ENCODE data around the gene ZNF652. TPM values are rescaled to one million over a fixed set of nuclear protein-coding genes. Genes with fewer than 3 reads are reported as not detected.
A peak's percentile ranks its signal among the peaks of the same experiment; 100 is the strongest.
"Not testable (repeated sequence)": the region's sequence is repeated elsewhere in the genome, so short reads cannot be mapped to it uniquely, and the experiment has no call there.

Gene ZNF652
- total RNA-seq, 2 experiments from 2014 or later: 37.7 to 42.6 TPM

DNA sequence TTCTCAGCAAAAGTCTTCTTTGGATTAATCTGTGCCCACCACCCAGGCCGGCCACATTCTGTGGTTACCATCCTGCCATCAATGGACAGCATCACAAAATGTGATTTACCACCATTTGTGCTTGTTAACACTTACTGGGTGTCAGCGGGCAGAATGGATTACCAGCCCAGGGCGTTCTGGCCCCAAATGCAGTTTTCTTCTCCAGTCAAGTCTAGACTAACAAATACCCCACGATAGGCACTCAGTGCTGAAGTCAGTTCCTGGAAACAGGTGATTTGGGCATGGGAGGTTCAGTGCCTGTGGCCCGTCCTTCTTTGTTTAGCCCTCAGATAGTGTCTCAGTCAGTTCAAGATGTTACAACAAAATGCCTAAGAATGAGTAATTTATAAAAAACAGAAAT, 92.7 kb downstream of the ZNF652 start:
- no peak for DNase-seq
- ChIA-PET POLR2A (no interaction called here), CTCF (no interaction called here)
- no peak overlapping the region for H3K27ac Mint-ChIP-seq
- no peak overlapping the region for H3K4me3 Mint-ChIP-seq
- no peaks in the 10 kb centered on the region for H3K4me1 Mint-ChIP-seq
- no peaks in the 10 kb centered on the region for H3K27me3 Mint-ChIP-seq
- no peaks in the 10 kb centered on the region for H3K9me3 Mint-ChIP-seq
- no peaks in the 10 kb centered on the region for H3K36me3 Mint-ChIP-seq (ENCODE audit: low read depth)

DNA sequence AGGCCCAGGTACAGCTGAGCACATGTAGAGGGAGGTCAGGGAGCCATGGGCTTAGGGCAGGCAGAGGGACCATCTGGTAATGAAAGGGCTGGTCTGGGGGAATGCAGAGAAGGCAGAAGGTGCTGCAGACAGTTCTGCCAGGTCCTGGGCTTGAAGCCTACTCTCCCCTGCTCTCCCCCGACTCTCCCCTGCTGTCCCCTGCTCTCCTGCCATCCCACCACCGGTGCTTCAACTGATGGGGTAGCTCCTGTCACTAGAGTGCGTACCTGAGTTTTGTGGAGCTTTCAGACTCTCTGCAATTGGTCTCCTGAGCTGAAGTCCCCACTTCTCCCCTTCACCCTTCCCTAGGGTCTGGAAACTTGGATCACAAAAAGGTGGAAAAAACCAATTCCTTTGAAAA, 94.1 kb downstream of the ZNF652 start:
- Mint-ChIP-seq H3K9me3 (no peaks in the 10 kb centered on the region), H3K4me3 (no peak overlapping the region), H3K27ac (no peak overlapping the region), H3K36me3 (ENCODE audit: low read depth) (no peaks in the 10 kb centered on the region), H3K27me3 (no peaks in the 10 kb centered on the region), H3K4me1 (no peaks in the 10 kb centered on the region)
- CTCF ChIA-PET: interaction anchor here (0.5 kb wide), 1 partner anchor 39 kb away, joined by 3 read pairs; no protein-coding TSS in a partner anchor
- POLR2A ChIA-PET: no interaction called here
- DNase-seq: no peak

DNA sequence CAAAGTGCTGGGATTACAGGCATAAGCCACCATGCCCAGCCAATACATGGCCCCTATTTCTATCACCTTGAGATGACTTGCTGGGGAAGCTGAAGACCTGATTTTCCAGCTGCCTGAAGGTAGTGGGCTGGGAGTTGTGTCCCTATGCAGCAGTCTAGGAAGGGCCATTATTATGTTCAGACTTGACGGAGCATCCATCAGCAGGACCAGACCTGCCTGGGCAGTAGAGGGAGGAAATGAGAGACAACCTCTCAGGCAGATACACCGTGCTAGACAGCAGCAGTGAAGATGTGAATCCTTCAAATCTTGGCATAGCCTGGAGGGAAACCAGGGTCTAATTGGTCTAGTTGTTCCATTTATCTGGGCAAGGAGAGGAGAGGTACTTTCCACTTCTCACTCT, 95.8 kb downstream of the ZNF652 start:
- no peak for DNase-seq
- H3K27ac Mint-ChIP-seq: no peak overlapping the region
- peaks cover under 1% of the 10 kb centered on the region for H3K4me1 Mint-ChIP-seq
- no peaks in the 10 kb centered on the region for H3K36me3 Mint-ChIP-seq (ENCODE audit: low read depth)
- H3K4me3 Mint-ChIP-seq: no peak overlapping the region
- ChIA-PET CTCF (no interaction called here), POLR2A (no interaction called here)
- H3K9me3 Mint-ChIP-seq: no peaks in the 10 kb centered on the region
- H3K27me3 Mint-ChIP-seq: no peaks in the 10 kb centered on the region

DNA sequence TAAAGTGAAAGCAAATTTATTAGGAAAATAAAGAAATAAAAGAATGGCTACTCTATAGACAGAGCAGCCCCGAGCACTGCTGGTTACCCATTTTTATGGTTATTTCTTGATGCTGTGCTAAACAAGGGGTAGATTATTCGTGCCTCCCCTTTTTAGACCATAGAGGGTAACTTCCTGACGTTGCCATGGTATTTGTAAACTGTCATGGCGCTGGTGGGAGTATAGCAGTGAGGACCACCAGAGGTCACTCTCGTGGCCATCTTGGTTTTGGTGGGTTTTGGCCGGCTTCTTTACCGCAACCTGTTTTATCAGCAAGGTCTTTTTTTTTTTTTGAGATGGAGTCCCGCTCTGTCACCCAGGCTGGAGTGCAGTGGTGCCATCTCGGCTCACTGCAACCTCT, 100.5 kb downstream of the ZNF652 start:
- POLR2A ChIA-PET; H3K27me3 Mint-ChIP-seq; H3K4me3 Mint-ChIP-seq; H3K36me3 Mint-ChIP-seq (ENCODE audit: low read depth); DNase-seq; H3K27ac Mint-ChIP-seq; H3K9me3 Mint-ChIP-seq: not testable (repeated sequence)
- CTCF ChIA-PET: interaction anchor here (1.0 kb wide), 1 partner anchor 107 kb away, joined by 4 read pairs; no protein-coding TSS in a partner anchor
- H3K4me1 Mint-ChIP-seq: peaks cover 13% of the 10 kb centered on the region

- CTCF ChIA-PET: interaction anchor here (1.0 to 2.3 kb wide), 3 partner anchors 69 to 108 kb away, joined by 3 to 10 read pairs (median 4); no protein-coding TSS in a partner anchor
Observed at GRCh38 chr17:49260817-49261291, 101.2 kb downstream of the ZNF652 start.

DNA sequence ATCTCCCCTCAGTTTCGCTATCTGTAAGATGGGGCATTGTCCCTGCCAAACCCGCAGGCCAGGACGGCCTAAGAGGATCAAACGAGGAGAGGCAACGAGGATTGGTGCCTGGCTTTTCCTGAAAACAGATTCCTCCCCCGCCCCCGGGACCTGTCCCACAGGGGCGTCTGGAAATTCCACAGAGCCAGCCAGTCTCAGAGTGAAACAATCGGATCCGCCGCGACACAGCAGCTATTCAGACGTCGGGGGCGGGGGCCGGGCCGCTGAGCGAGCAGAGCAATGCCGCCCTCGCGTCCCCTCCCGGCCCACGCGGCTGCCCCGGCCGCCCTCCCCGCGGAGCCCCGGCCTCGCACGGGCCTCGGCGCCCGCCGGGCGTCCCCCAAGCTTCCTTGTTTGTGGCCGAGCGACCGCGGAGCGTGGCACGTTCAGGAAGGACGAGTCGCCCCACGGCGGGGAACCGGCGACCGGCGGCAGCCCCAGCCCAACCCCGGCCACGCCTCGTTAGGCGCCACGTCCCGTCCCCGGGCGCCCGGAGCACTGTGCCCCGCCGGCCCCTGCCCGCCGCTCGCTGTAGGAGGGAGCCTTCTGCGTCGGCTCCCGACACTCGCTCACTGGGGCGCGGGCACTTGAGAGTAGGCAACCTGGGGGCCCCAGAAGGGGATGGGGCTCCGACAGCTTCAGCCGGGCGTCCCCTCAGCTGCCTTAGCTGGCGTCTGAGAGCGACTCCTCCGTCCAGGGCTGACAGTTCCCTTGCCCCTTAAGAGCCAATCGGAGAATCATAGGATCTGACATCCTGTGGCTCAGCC, 101.8 kb downstream of the ZNF652 start:
- peak; percentile 49 for DNase-seq
- CTCF ChIA-PET: interaction anchor here (1.0 to 2.3 kb wide), 3 partner anchors 68 to 108 kb away, joined by 3 to 10 read pairs (median 4); no protein-coding TSS in a partner anchor
- Mint-ChIP-seq H3K36me3 (ENCODE audit: low read depth) (no peaks in the 10 kb centered on the region), H3K4me3 (peak overlapping the region; percentile 74), H3K9me3 (no peaks in the 10 kb centered on the region), H3K4me1 (peaks cover 13% of the 10 kb centered on the region), H3K27ac (no peak overlapping the region), H3K27me3 (peaks cover 3% of the 10 kb centered on the region)
- POLR2A ChIA-PET: interaction anchor here (1.0 to 1.6 kb wide), 6 partner anchors 14 to 82 kb away, joined by 3 to 5 read pairs (median 4); no protein-coding TSS in a partner anchor

More at GRCh38 chr17:49260817-49261291, 101.2 kb downstream of the ZNF652 start:
- no peak overlapping the region for H3K27ac Mint-ChIP-seq
- peak overlapping the region; percentile 73 for H3K4me3 Mint-ChIP-seq
- H3K9me3 Mint-ChIP-seq: no peaks in the 10 kb centered on the region
- DNase-seq: no peak
- peaks cover 13% of the 10 kb centered on the region for H3K4me1 Mint-ChIP-seq
- peaks cover 3% of the 10 kb centered on the region for H3K27me3 Mint-ChIP-seq
- no peaks in the 10 kb centered on the region for H3K36me3 Mint-ChIP-seq (ENCODE audit: low read depth)
- POLR2A ChIA-PET: interaction anchor here (1.2 to 1.6 kb wide), 5 partner anchors 18 to 81 kb away, joined by 3 to 5 read pairs (median 4); no protein-coding TSS in a partner anchor

DNA sequence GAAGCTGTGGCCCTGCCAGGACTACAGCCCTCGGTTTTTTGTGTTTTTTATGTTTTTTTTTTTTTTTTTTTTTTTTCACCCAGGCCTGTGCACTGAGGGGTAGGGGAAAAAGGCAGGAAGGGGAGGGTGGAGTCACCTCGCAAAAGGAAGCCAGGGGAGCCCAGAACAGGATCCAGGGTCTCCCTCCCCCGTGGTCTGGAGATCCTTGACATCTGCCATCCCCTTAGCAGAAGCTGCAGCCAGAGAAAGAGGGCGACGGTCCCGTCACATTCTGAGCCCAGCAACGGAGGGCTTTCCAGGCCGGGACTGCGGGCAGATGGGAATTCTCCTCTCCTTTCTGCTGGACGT, 102.4 kb downstream of the ZNF652 start:
- H3K27ac Mint-ChIP-seq: no peak overlapping the region
- CTCF ChIA-PET: interaction anchor here (0.7 to 2.3 kb wide), 3 partner anchors 80 to 261 kb away, joined by 3 to 10 read pairs (median 3); no protein-coding TSS in a partner anchor

GRCh38 chr17:49258394-49258793, 103.7 kb downstream of the ZNF652 start:
- ChIA-PET CTCF (interaction anchor here (0.6 kb wide), 1 partner anchor 9 kb away, joined by 3 read pairs; no protein-coding TSS in a partner anchor), POLR2A (no interaction called here)
- no peak overlapping the region for H3K4me3 Mint-ChIP-seq
- H3K36me3 Mint-ChIP-seq (ENCODE audit: low read depth): no peaks in the 10 kb centered on the region
- no peak overlapping the region for H3K27ac Mint-ChIP-seq
- peaks cover 3% of the 10 kb centered on the region for H3K27me3 Mint-ChIP-seq
- H3K4me1 Mint-ChIP-seq: peaks cover 13% of the 10 kb centered on the region
- no peaks in the 10 kb centered on the region for H3K9me3 Mint-ChIP-seq
- DNase-seq: no peak

More for the DNA sequence above, 102.4 kb downstream of the ZNF652 start:
- Mint-ChIP-seq H3K4me1 (peaks cover 13% of the 10 kb centered on the region), H3K27me3 (peaks cover 3% of the 10 kb centered on the region), H3K4me3 (peak overlapping the region; percentile 74), H3K36me3 (ENCODE audit: low read depth) (no peaks in the 10 kb centered on the region), H3K9me3 (no peaks in the 10 kb centered on the region)
- no peak for DNase-seq
- POLR2A ChIA-PET: interaction anchor here (1.0 to 1.6 kb wide), 6 partner anchors 14 to 82 kb away, joined by 3 to 5 read pairs (median 4); no protein-coding TSS in a partner anchor

DNA sequence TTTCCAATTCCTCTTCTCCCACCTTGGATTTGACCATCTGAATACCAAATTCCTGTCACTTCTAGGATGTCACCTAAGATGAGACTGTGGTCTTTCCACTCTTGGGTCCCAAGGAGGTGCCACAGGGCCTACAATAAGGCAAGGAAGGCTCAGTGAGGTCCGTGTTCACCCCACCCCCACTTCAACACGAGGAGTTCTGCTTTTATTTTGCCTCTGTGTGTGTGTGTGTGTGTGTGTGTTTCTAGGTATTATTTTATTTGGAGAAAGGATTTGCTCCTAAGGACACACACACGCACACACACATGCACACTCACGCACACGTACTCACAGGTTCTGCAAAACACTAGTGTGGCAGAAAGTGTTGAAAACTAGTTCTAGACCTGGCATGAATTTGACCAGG, 106.9 kb downstream of the ZNF652 start:
- ChIA-PET POLR2A (no interaction called here), CTCF (no interaction called here)
- peaks cover 4% of the 10 kb centered on the region for H3K4me1 Mint-ChIP-seq
- no peak for DNase-seq
- no peak overlapping the region for H3K27ac Mint-ChIP-seq
- no peaks in the 10 kb centered on the region for H3K9me3 Mint-ChIP-seq
- no peak overlapping the region for H3K4me3 Mint-ChIP-seq
- H3K27me3 Mint-ChIP-seq: peaks cover 13% of the 10 kb centered on the region
- no peaks in the 10 kb centered on the region for H3K36me3 Mint-ChIP-seq (ENCODE audit: low read depth)

DNA sequence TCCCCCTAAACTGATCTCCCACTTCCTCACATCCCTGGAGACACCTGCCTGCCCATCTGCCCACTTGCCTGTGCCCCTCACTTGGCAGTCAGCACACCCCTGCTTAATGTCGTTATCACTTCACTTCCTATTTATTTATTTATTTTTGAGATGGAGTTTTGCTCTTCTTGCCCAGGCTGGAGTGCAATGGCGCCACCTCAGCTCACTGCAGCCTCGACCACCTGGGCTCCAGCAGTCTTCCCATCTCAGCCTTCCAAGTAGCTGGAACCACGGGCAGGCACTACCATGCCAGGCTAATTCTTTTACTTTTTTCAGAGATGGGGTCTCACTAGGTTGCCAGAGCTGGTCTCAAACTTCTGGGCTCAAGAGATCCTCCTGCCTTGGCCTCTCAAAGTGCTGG, 108.0 kb downstream of the ZNF652 start:
- Mint-ChIP-seq H3K27me3 (peaks cover 15% of the 10 kb centered on the region), H3K36me3 (ENCODE audit: low read depth) (no peaks in the 10 kb centered on the region), H3K9me3 (no peaks in the 10 kb centered on the region), H3K27ac (no peak overlapping the region), H3K4me1 (no peaks in the 10 kb centered on the region), H3K4me3 (no peak overlapping the region)
- no peak for DNase-seq
- CTCF ChIA-PET: no interaction called here
- POLR2A ChIA-PET: no interaction called here

- Mint-ChIP-seq H3K9me3 (no peaks in the 10 kb centered on the region), H3K4me1 (no peaks in the 10 kb centered on the region), H3K27me3 (peaks cover 15% of the 10 kb centered on the region), H3K27ac (no peak overlapping the region), H3K4me3 (no peak overlapping the region), H3K36me3 (ENCODE audit: low read depth) (no peaks in the 10 kb centered on the region)
- DNase-seq: no peak
- ChIA-PET POLR2A (no interaction called here), CTCF (interaction anchor here (2.0 kb wide), 1 partner anchor 72 kb away, joined by 4 read pairs; no protein-coding TSS in a partner anchor)
Observed at GRCh38 chr17:49252148-49252695, 109.8 kb downstream of the ZNF652 start.

DNA sequence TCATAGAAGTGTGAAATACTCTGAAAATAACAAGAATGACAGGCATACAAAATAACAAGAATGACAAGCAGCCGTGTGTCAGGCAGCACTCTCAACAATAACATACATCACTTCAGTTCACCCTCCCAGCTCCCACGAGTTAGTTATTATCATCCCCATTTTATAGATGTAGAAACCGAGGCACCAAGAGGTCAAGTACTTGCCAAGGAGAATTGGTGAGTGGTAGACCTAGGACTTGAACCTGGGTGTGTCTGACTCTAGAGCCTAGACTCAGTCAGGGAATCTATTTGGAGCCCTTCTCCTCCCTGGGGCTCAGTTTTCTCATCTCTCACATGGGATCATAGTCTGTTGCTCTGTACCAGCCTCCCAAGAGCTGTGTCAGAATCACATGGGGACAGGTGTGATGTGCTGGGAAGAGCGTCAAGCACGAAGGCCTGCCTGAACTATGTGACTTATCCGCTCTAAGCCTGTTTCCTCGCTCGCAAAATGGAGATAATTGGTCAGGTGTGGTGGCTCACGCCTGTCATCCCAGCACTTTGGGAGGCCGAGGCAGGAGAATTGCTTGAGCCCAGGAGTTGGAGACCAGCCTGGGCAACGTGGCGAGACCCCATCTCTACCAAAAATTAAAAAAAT, 112.0 kb downstream of the ZNF652 start:
- H3K27ac Mint-ChIP-seq: no peak overlapping the region
- DNase-seq: no peak
- H3K27me3 Mint-ChIP-seq: peaks cover 19% of the 10 kb centered on the region
- CTCF ChIA-PET: interaction anchor here (0.5 kb wide), 1 partner anchor 70 kb away, joined by 3 read pairs; no protein-coding TSS in a partner anchor
- H3K4me1 Mint-ChIP-seq: no peaks in the 10 kb centered on the region
- no peak overlapping the region for H3K4me3 Mint-ChIP-seq
- no peaks in the 10 kb centered on the region for H3K36me3 Mint-ChIP-seq (ENCODE audit: low read depth)
- POLR2A ChIA-PET: no interaction called here
- H3K9me3 Mint-ChIP-seq: no peaks in the 10 kb centered on the region

DNA sequence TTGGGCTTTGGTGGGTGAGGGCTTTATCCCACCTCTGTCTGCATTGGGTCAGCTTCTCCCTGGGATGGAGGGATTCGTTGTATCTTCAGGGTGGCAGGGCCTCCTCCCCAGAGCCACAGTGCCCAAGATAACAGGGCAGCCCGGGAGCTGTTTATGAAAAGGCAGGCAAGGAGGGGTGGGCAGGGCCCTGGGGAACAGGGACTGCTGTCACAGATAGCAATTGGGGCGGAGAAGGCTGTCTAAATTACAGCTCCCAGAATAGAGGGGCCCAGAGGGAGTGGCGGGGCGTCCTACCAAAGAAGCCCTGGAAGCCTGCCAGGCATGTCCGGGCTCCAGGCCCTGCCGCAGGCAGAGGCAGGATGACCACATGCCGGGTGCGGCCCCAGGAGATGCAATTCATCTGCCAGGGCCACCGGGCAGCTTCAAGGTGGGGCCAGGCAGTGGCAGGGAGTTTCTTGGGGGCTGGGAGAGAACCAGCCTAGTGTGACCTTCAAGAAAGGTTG, 112.7 kb downstream of the ZNF652 start:
- ChIA-PET POLR2A (no interaction called here), CTCF (interaction anchor here (0.5 kb wide), 1 partner anchor 69 kb away, joined by 3 read pairs; no protein-coding TSS in a partner anchor)
- no peak overlapping the region for H3K27ac Mint-ChIP-seq
- H3K36me3 Mint-ChIP-seq (ENCODE audit: low read depth): no peaks in the 10 kb centered on the region
- no peaks in the 10 kb centered on the region for H3K4me1 Mint-ChIP-seq
- no peak for DNase-seq
- peaks cover 19% of the 10 kb centered on the region for H3K27me3 Mint-ChIP-seq
- no peak overlapping the region for H3K4me3 Mint-ChIP-seq
- H3K9me3 Mint-ChIP-seq: no peaks in the 10 kb centered on the region
